Germinal center (tissue), 1 donor: ENCODE data around the gene ARHGEF4.

Experiments used
- DNase-seq: peaks from one replicate; pipeline ENCODE4 v3.0.0; 2012; ENCODE audit warnings: mixed read lengths, low spot score

The ARHGEF4 gene

DNA sequence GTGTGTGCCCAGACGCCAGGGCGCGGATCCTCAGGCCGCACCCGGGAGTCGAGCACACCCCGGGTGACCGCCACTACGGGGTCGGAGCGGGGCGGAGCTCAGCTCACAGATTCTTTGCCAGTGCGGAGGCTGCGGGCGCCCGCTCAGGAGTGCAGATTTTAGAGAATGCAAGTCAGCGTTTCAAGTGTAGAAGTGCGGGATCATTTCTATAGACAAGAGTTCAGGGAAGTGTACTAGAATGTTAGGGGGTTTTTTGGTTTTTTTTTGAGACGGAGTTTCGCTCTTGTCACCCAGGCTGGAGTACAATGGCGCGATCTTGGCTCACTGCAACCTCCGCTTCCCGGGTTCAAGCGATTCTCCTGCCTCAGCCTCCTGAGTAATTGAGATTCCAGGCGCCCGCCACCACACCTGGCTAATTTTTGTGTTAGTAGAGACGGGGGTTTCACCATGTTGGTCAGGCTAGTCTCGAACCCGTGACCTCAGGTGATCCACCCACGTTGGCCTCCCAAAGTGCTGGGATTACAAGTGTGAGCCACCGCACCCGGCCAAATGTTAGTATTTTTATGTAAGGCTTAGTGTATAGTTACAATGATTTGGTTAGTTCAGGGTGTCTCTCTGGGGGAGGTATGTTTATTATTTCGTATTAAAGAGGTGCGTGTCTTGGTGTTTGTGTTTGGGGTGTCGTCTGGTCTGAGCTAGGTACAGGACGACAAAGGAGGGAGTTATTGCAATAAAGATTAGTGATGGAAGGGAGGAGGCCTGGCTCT is 257.2 kb downstream of the ARHGEF4 start:
- no peak for DNase-seq

DNA sequence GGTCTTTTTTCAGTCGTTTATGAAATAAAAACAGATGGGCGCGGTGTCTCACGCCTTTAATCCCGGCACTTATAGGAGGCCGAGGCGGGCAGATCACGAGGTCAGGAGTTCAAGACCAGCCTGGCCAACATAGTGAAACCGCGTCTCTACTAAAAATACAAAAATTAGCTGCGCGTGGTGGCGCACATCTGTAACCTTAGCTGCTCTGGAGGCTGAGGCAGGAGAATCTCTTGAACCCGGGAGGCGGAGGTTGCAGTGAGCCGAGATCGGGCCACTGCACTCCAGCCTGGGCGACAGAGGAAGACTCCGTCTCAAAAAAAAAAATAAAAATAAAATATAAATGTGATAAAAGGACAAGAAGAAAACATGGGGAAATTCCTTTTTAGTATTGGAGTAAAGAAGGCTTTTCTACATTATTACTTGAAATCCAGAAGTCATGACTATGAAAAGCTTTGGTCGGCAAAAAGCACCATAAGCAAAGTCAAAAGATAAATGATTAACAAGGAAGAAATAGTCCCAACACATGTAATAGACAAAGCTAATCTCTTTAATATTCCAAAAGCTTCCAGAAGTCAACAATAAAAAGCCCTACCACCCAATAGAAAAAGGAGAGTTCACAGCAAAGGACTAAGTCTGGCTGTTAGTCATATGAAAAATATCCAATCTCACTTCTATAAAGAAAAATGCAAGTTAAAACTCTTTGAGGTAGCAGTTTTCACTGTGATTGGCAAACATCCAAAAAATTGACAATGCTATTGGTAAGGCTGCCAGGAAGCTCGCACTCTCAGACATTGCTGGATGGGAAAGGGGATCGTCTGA is 258.0 kb downstream of the ARHGEF4 start:
- DNase-seq, result no peak
